SK-N-SH treated with all-trans-retinoic acid at 6 μM for 48 hours (cell line): ENCODE results near the gene CNIH1.

Experiments used
- TF ChIP-seq, protein P1 (sequence below): fragments of 250-450 bp; sonication (Bioruptor Pico); IDR thresholded peaks from 2 replicates; pipeline ENCODE4 v1.5.0; 2020; ENCODE audit warnings: mild to moderate bottlenecking, moderate library complexity

Gene CNIH1

DNA sequence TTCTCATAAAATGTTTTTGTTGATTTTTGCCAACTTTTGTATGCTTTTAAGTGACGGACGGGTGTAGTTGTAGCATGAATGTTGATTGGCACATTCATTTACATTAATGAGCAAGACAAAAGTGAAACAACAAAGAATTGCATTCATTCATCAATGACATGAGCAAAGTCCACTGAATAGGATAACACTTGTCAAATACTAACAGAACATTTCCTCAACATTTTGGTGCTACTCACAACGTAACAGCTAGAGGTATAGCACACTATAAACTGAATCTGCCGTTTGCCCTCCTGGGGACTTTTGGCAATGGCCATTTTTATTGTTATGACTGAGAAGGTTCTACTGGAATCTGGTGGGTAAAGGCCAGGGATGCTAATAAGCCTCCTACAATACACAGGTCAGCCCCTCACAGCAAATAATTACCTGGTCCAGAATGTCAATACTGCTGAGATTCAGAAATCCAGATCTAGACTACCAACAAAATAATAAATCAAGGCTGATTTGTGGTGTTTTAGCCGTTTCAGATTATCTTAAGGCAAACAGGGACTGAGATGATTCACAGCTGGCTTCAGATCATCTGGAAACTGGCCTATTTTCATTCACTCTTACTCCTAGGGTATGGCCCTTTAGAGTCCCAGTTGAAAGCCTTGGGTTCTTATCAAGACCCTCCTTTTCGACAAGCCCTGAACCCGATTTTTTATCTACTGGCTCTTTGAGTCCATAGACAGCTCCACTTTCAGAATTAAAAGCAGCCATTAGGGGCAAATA, 66.9 kb downstream of the CNIH1 start (continued):
- TF ChIP-seq, protein P1, sequence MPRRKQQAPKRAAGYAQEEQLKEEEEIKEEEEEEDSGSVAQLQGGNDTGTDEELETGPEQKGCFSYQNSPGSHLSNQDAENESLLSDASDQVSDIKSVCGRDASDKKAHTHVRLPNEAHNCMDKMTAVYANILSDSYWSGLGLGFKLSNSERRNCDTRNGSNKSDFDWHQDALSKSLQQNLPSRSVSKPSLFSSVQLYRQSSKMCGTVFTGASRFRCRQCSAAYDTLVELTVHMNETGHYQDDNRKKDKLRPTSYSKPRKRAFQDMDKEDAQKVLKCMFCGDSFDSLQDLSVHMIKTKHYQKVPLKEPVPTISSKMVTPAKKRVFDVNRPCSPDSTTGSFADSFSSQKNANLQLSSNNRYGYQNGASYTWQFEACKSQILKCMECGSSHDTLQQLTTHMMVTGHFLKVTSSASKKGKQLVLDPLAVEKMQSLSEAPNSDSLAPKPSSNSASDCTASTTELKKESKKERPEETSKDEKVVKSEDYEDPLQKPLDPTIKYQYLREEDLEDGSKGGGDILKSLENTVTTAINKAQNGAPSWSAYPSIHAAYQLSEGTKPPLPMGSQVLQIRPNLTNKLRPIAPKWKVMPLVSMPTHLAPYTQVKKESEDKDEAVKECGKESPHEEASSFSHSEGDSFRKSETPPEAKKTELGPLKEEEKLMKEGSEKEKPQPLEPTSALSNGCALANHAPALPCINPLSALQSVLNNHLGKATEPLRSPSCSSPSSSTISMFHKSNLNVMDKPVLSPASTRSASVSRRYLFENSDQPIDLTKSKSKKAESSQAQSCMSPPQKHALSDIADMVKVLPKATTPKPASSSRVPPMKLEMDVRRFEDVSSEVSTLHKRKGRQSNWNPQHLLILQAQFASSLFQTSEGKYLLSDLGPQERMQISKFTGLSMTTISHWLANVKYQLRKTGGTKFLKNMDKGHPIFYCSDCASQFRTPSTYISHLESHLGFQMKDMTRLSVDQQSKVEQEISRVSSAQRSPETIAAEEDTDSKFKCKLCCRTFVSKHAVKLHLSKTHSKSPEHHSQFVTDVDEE (CRISPR knock-in tag), result no peak
